Measurements from ENCODE around the gene CFAP206.

Gene CFAP206, protein sequence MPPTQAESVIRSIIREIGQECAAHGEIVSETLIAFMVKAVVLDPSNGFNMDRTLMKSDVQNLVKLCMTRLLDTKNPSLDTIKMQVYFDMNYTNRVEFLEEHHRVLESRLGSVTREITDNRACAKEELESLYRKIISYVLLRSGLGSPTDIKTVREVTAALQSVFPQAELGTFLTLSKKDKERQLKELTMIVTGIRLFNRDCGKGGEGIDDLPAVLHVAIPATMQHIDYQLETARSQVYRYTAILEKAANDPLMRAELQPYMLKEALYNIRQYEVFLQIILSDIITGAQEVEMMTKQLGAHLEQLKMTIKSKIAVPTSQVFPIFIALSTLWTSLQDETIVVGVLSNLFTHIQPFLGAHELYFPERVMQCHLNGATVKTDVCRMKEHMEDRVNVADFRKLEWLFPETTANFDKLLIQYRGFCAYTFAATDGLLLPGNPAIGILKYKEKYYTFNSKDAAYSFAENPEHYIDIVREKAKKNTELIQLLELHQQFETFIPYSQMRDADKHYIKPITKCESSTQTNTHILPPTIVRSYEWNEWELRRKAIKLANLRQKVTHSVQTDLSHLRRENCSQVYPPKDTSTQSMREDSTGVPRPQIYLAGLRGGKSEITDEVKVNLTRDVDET

DNA sequence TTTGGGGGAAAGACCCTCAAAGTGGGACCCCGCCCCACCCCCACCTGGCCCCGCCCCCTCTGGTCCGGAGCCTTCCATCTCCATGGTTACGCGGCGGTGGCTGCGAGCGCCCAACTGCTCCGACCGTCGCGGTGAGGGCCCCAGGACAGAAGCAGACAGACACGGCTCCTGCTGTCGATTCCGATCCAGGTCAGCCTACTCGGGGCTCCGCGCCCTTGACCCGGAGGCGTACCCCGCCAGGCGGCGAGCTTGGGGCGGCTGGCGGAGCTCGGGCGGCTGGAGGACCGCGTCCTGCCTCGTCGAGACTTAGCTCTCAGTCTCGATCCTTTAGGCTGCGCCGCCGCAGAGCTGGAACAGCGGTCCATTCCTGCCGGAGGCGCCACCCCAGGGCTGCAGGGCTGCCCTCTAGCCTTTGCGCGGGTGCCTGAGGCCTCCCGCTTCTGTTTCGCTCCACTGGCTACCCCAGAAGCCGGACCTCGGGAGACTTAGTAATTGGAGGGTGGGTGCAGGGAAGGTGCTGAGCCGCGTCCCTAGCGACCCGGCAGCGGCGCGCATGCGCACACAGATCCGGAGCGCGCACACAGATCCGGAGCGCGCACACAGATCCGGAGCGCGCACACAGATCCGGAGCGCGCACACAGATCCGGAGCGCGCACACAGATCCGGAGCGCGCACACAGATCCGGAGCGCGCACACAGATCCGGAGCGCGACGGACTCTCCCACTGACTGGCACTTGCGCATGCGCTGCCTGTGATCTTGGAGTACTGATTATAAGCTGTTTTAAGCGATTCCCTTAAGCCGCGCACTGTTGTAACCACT is at the start of gene CFAP206:
TSS of gene CFAP206 (plus strand) at position 72 of the 820 bp plus-strand sequence. CDS start 1,868 bp downstream, outside the sequence.
- DNase-seq (ENCODE audit: low read depth, low spot score) = peak; percentile 49

- no peak for DNase-seq (ENCODE audit: low read depth, low spot score)
Observed at GRCh38 chr6:87364602-87365252, 43.0 kb upstream of the CFAP206 start.

GRCh38 chr6:87366072-87366827 is 41.5 kb upstream of the CFAP206 start:
- no peak for DNase-seq (ENCODE audit: low read depth, low spot score)

DNA sequence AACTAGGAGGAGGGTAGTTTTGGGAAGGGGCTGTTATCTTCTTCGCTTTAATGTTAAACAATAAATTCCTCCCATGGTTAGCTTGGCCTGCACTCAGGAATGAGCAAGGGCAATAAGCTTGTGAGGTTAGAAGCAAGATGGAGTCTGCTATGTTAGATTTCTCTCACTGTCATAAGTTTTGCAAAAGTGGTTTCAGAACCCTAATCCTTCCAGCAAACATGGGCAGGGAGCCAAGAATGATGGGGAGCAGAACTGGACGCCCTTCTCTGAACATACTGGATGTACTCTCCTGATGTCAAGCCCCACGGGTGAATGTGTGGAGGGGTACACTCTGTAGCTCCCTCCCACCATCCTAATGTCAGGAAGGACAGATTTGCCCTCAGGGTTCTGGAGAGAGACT is 40.9 kb upstream of the CFAP206 start:
- no peak for DNase-seq (ENCODE audit: low read depth, low spot score)

DNA sequence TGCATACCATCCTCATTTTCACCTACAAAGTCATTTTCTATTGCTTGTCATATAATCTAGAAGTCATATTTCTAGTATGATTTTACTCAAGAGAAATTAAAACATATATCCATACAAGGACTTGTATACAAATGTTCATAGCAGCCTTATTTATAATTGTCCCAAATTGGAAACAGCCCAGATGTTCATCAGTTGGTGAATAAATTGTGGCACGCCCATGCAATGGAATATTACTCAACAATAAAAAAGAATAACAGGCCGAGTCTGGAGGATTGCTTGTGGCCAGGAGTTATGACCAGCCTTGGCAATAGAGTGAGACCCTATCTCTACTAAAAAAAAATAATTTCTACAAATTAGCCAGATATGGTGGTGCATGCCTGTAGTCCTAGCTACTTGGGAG is 34.4 kb upstream of the CFAP206 start:
- no peak for DNase-seq (ENCODE audit: low read depth, low spot score)

- DNase-seq (ENCODE audit: low read depth, low spot score) = no peak
Observed at GRCh38 chr6:87375315-87375714, 32.5 kb upstream of the CFAP206 start.

GRCh38 chr6:87376643-87377042 is 31.1 kb upstream of the CFAP206 start:
- no peak for DNase-seq (ENCODE audit: low read depth, low spot score)

DNA sequence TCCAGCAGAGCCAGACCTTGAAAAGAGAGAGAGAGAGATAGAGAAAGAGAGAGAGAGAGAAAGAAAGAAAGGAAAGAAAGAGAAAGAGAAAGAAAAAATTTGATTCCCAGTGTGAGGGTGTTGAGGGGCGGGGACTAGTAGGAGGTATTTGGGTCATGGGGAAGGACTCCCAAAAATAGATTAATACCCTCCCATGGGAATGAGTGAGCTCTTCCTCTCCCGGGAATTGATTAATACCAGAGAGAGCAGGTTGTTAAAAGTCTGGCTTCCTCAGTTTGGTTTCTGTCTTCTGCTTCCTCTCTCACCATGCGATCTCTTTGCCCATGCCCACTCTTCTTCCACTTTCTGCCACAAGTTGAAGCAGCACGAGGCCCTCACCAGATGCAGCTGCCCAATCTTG is 28.8 kb upstream of the CFAP206 start:
- DNase-seq (ENCODE audit: low read depth, low spot score) = no peak

DNA sequence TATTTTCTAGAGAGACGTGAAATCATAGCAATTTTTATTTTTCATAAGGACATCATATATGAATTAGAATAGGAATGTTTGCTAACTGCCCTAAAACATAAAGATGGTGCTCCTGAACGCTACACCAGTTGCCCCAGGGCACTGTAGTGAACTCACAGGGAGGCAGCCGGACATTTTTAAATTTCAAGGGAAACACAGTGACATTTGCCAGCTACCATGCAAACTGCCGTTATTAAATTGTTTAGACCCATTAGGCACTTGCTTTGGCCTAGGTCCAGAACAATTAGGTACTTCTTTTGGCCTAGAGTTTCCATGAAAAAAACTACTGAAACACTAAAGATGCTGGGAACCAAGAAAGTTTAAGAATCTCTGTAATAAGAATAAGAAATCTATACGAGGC is 24.9 kb upstream of the CFAP206 start:
- no peak for DNase-seq (ENCODE audit: low read depth, low spot score)

GRCh38 chr6:87384038-87384437 is 23.7 kb upstream of the CFAP206 start:
- no peak for DNase-seq (ENCODE audit: low read depth, low spot score)

DNA sequence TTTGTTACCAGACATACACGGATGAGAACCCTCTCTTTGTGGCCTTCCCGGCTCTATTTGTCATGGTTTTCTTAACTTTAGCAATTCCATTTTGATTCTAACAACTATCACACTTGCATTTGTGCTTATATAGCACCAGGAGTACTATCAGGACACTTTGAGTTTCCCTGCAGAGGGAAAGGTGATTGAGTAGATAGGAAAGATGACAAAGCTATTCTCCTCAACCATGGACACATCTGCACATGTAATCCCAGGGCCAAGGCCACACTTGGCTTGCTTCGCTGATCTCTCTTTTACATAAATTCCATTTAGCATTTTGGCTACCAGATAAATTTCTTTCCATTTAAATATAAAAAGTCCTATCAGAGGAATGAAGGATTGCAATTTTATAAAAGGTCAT is 23.3 kb upstream of the CFAP206 start:
- DNase-seq (ENCODE audit: low read depth, low spot score) = no peak

DNA sequence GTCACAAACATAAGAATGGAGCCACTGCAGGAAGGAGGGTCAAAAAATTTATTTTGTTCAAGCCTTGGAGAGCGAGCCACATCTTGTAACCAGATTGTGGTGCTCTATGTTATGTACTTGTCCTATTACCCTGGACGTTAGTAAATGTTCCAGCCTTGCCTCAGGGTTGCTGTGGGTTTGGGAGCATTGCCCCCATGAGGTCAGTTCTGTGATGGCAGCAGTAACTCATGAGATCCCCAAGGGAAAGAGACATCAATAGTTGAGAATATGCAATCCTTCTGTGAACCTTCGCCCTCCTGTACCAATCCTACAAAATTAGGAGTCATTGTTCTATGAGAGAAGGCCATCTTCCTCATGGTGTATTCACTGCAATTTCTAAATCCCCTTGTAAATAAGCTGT is 16.4 kb upstream of the CFAP206 start:
- DNase-seq (ENCODE audit: low read depth, low spot score) = no peak

DNA sequence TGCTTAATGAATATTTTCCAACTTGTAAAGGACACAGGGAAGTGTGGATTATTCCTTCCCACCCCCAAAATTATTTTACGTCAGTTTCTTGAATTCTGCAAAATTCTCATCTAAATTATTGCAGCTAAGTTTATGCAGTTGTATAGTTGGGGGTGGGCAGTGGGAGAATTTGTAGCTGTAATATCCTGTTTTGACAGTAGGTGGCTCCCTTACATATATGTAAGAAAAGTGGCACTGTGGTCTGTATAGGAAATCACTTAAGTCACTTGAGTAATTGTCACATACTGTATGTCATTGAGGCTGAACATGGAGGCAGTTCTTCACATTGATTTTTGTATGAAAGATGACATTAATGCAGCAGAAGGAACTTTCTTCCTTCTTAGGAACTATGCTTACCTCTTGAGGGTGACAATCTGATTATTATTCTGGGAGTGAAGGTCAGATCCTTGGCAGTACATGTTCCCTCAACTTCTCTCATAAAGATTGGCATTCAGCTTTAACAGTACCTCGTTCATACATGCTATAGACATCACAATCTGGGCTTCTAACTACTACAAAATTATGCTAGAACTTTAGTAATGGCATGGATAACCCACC is 14.6 kb upstream of the CFAP206 start:
- no peak for DNase-seq (ENCODE audit: low read depth, low spot score)

- no peak for DNase-seq (ENCODE audit: low read depth, low spot score)
Observed at GRCh38 chr6:87395431-87395830, 12.3 kb upstream of the CFAP206 start.

DNA sequence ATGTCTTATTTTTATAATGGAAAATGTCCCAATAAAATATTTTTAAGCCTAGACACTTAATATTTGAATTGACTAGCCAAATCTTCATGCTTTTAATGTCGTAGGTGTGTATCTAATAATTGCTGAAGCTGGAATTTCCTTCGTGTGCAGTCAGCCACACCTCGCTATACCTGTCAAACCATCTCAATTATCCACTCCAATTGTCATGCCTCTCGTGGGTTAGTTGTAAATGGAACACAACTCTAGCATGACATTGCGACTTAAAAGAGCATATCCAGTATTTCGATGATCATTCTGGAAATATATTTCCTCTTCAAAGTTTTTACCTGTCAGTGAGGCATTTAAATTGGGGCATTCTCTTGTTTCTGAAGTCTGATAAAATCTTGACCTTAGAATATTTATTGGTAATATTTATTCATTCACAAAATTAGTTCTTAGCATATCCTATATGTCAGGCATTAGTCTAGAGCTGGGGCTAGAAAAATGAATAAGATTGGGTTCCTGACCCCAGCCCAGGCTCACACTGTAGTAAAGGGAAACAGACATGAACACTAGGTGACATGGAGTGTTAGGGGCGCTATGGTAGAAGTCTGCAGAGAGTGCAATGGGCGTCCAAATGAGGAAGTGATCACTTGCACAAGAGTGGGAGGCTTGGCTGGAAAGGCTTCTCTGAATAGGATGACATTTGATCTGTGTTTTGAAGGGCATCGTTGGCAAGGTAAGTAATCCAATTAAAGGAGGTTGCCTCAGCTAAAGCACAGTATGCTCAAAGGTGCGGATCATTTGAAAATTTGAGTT is 11.0 kb upstream of the CFAP206 start:
- no peak for DNase-seq (ENCODE audit: low read depth, low spot score)

DNA sequence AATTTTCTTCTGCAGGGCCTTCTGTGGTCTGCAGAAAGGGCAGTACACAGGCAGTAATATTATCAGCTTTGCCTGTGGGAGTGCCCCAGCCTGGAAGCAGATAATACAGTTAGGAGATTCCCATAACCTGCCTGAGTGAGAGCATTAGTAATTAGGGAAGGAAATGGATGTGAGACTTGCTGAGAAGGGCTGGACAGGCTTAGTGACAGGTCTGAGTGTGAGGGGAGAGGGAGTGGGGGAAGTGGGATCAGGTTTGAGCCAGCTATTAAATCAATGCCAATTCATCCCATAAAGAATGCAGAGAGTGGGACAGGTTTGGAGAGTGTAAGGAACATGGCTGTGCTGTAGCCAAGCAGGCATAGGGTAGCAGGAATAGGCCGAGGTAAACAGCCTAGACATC is 10.1 kb upstream of the CFAP206 start:
- no peak for DNase-seq (ENCODE audit: low read depth, low spot score)

DNA sequence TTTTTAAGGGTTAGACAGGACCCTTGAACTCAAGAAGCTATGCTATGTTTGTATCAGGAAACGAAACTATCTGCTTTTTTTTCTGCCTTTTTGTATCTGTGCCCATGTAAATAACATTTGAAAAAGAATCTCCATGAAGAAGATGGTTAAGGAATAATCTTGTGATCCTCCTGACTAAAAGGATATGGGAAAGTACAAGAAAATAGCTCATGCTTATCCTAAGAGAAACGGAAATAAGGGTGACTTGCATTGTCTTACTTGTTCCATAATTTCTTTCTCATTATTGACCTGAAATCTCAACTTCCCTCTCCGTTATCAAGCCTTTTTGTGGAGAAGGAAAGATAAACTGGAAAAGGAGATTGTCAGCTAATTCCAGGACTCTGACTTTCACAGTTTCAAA is 5.9 kb upstream of the CFAP206 start:
- no peak for DNase-seq (ENCODE audit: low read depth, low spot score)

- DNase-seq (ENCODE audit: low read depth, low spot score) = no peak
Observed at GRCh38 chr6:87407561-87407900, 241 bp upstream of the CFAP206 start.

DNA sequence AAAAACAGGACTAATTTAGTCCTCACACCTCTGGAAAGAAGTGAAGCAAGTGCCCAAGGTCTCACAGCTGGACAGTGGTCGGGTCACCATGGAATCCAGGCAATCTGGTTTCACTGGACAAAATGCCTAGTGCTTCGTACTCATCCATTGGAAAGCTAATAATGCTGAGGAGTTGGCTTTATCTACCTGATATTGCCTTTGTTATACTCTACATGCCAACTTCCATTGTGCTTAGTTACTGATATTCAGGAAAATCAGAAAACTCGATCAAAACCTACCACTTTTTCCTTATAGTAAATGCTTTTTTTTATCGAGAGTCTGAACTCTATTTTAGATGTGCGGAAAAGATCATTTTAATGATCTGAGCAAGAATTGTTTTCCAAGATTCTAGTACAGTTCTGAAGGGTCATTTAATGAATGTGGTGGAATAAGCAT is 966 bp downstream of the CFAP206 start:
- no peak for DNase-seq (ENCODE audit: low read depth, low spot score)

DNA sequence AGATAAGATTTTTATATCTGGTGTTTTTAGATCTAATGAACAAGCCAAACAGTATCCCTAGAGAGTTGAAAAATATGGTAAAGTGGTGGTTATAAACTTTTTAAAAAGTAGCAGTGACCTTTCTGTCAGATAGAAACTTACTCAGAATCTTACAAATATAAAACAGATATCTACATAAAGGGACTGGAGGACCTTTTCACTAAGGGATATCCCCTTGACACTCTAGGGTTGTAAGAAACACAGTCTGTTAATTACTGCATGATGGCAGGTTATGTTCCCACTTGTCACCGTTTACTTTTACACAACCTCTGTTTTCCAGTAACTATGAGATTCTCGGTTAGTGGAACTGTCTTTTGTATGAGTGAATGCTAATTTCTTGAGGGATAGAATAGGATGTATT is 11.5 kb downstream of the CFAP206 start:
- no peak for DNase-seq (ENCODE audit: low read depth, low spot score)
